Adrenal gland (tissue), 12 donors: ENCODE data around the gene PROX1. TPM values are rescaled to one million over a fixed set of nuclear protein-coding genes. Genes with fewer than 3 reads are reported as not detected.

Experiments
- DNase-seq, 7 donors: peaks; one replicate each; pipeline ENCODE4 v3.0.0-alpha.2; 2019 to 2020
- H3K27ac ChIP-seq, 5 donors: fragments of 200-600 bp; sonication (generic) in 4 of 5; 1 replicate in 3 of 5; 2 replicates in 2 of 5; pipeline versions ENCODE4 v1.5.1 to v1.8.0; 2016 to 2020; ENCODE audit warnings: mild to moderate bottlenecking in 1 of 5
- H3K27me3 ChIP-seq: fragments of 200-600 bp; 2 replicates; pipeline ENCODE4 v1.8.0; 2021
- H3K36me3 ChIP-seq, 2 donors: fragments of 200-600 bp; replicated peaks in 1 of 2; 1 replicate in 1 of 2; 2 replicates in 1 of 2; pipeline versions ENCODE4 v1.5.1 to v1.8.0; 2018 to 2022
- H3K4me1 ChIP-seq, 2 donors: fragments of 200-600 bp; replicated peaks in 1 of 2; 1 replicate in 1 of 2; 2 replicates in 1 of 2; pipeline versions ENCODE4 v1.5.1 to v1.8.0; 2018 to 2021
- H3K4me3 ChIP-seq, 4 donors: fragments of 200-600 bp; sonication (generic) in 3 of 4; one replicate each; pipeline ENCODE4 v1.5.1; 2016 to 2018
- H3K9me3 ChIP-seq, 3 donors: fragments of 200-600 bp; sonication (generic) in 1 of 3; replicated peaks in 1 of 3; 1 replicate in 2 of 3; 2 replicates in 1 of 3; pipeline versions ENCODE4 v1.5.1 to v1.8.0; 2016 to 2021
- CTCF ChIP-seq, 6 experiments: fragments of 450-650 bp in 4 of 6; fragments of 200-600 bp in 2 of 6; sonication (generic) in 1 of 6; IDR thresholded peaks; 1 replicate in 5 of 6; 2 replicates in 1 of 6; pipeline versions ENCODE4 v1.5.1 to v1.8.0; 2016 to 2021; ENCODE audit warnings: antibody characterized with exemption in 6 of 6, mild to moderate bottlenecking in 2 of 6, moderate library complexity in 1 of 6
- POLR2A ChIP-seq, 2 donors: fragments of 450-650 bp; IDR thresholded peaks; one replicate each; pipeline ENCODE4 v1.6.1; 2017; ENCODE audit warnings: antibody characterized with exemption in 2 of 2, mild to moderate bottlenecking in 2 of 2, moderate library complexity in 1 of 2
- WGBS, 4 donors: extraction: QIAGEN DNeasy Blood & Tissue Kit in 2 of 4; methylation state at CpG; one replicate each; pipeline versions ENCODE4 v1.1.5 to v1.1.7; 2013 to 2017; 5-methylcytosine and 5-hydroxymethylcytosine counted together
- intact Hi-C, 2 donors: fragments of 100-400 bp; cut with DNase I; formaldehyde crosslinking; loops; one replicate each; pipeline versions ENCODE4 v1.14.1 to v1.15.0; 2022 to 2023
- polyA plus RNA-seq, 3 donors: library from polyadenylated mRNA; stranded (reverse); fragments of 200-250 nt in 2 of 3; fragments of 350-450 nt in 1 of 3; fragmentation: Illumina TruSeq in 1 of 3; extraction: RNeasy Lipid Tissue Mini Kit (QIAGEN cat#74804) in 1 of 3; gene quantifications; one replicate each; pipeline ENCODE4 v1.2.3, GENCODE V29; 2013 to 2014
- total RNA-seq, 9 donors: library from RNA; depleted of rRNA in 4 of 9; stranded (reverse); fragments of >200 nt in 4 of 9; fragments of 120-200 nt in 1 of 9; fragmentation: NEBNext Ultra II Directional in 1 of 9; extraction: Animal tissue kit (Norgen Biotek cat#: 25700) in 1 of 9; gene quantifications; one replicate each; pipeline versions ENCODE4 v1.1.0 to v1.2.4, GENCODE V29; 2013 to 2023
- donor health status: healthy with polysubstance abuse.
- donor health status: Bipolar disorder and iron deficiency.
- donor health status: DM: yes; HTN: yes; CAD: no.
- donor health status: DM: no; HTN: no; CAD: no.
- donor health status: DM: no; HTN: no; CAD: no.
- donor health status: DM: yes; HTN: yes; CAD: no.

PROX1 gene
- total and polyA plus RNA-seq, 12 donors: 2.6 to 91.7 (median 18.8) TPM

GRCh38 chr1:213989002-213989855 is 1.5 kb downstream of the PROX1 start:
- H3K27me3 ChIP-seq: no peaks in the 10 kb centered on the region
- H3K4me1 ChIP-seq: peaks cover 7 to 24% of the 10 kb centered on the region in 2 donors
- peak overlapping the region; percentile 74 to 94 (median 87) for H3K27ac ChIP-seq
- 2% methylated on average over 30 to 39 of the region's 39 CpGs for WGBS, 4 donors
- peak overlapping the region; percentile 56 to 92 (median 86) for H3K4me3 ChIP-seq
- no peaks in the 10 kb centered on the region for H3K9me3 ChIP-seq
- intact Hi-C loops: loop anchor here in 1 of 2 donors (10.0 kb wide), 1 partner anchor 126 kb away; no protein-coding TSS in a partner anchor
- no peak for TF ChIP-seq CTCF (IDR thresholded peaks at IDR 0.05)
- DNase-seq: peak in 6 of 7 donors; percentile 44 to 70 (median 59)
- H3K36me3 ChIP-seq: no peaks in the 10 kb centered on the region

- DNase-seq: no peak
- TF ChIP-seq POLR2A (IDR thresholded peaks at IDR 0.05) (no peak), CTCF (IDR thresholded peaks at IDR 0.05) (no peak)
- intact Hi-C loops: no loop called here
Observed at GRCh38 chr1:213993929-213994328, 6.2 kb downstream of the PROX1 start.

DNA sequence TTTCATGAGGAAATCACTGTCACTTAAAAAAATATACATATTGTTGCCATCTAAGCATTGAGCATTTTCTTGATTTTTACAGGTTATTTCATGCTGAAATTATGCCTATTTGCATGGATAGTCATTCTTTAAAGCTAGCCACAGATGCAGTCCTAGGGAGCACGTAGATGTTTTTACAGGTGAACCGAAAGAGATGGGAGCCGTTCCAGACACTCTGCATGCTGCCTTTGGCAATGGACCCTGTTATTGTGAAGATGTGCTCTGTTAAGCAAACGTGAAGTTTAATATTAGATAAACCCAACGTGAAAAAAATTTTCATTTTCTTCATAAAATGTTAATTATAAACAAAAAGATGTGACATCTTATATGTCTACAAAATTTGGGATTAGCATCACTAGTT is 7.1 kb downstream of the PROX1 start:
- Histone ChIP-seq H3K9me3 (no peaks in the 10 kb centered on the region), H3K4me1 (peaks cover 5 to 12% of the 10 kb centered on the region in 2 donors), H3K4me3 (no peak overlapping the region), H3K27ac (no peak overlapping the region), H3K36me3 (peaks cover 0 to 22% of the 10 kb centered on the region in 2 donors), H3K27me3 (no peaks in the 10 kb centered on the region)
- DNase-seq: no peak
- WGBS, 4 donors: 60 to 76% (median 65%) methylated on average over 5 of the region's 5 CpGs
- TF ChIP-seq POLR2A (IDR thresholded peaks at IDR 0.05): no peak
- TF ChIP-seq CTCF (IDR thresholded peaks at IDR 0.05): no peak
- intact Hi-C loops: no loop called here

More at GRCh38 chr1:213993929-213994328, 6.2 kb downstream of the PROX1 start:
- 18 to 32% (median 20%) methylated on average over 2 of the region's 2 CpGs for WGBS, 4 donors
- Histone ChIP-seq H3K4me1 (peaks cover 7 to 12% of the 10 kb centered on the region in 2 donors), H3K36me3 (peaks cover 0 to 22% of the 10 kb centered on the region in 2 donors), H3K9me3 (no peaks in the 10 kb centered on the region), H3K4me3 (no peak overlapping the region), H3K27ac (peak overlapping the region in 1 of 5 donors; percentile 35), H3K27me3 (no peaks in the 10 kb centered on the region)

GRCh38 chr1:213995603-213996002 is 7.8 kb downstream of the PROX1 start:
- H3K27me3 ChIP-seq: no peaks in the 10 kb centered on the region
- DNase-seq: no peak
- H3K27ac ChIP-seq: no peak overlapping the region
- H3K4me1 ChIP-seq: peaks cover 0 to 12% of the 10 kb centered on the region in 2 donors
- H3K4me3 ChIP-seq: no peak overlapping the region
- H3K9me3 ChIP-seq: no peaks in the 10 kb centered on the region
- H3K36me3 ChIP-seq: peaks cover 0 to 23% of the 10 kb centered on the region in 2 donors
- 76 to 81% (median 77%) methylated on average over 2 of the region's 2 CpGs for WGBS, 4 donors
- TF ChIP-seq POLR2A (IDR thresholded peaks at IDR 0.05) (no peak), CTCF (IDR thresholded peaks at IDR 0.05) (no peak)
- intact Hi-C loops: no loop called here
